ENCODE results near the gene IQCF5. TPM values are rescaled to one million over a fixed set of nuclear protein-coding genes. Genes with fewer than 3 reads are reported as not detected.
A peak's percentile ranks its signal among the peaks of the same experiment; 100 is the strongest.
"Not testable (repeated sequence)": the region's sequence is repeated elsewhere in the genome, so short reads cannot be mapped to it uniquely, and the experiment has no call there.

Gene IQCF5
- total and polyA plus RNA-seq, 4 donors, result not detected

DNA sequence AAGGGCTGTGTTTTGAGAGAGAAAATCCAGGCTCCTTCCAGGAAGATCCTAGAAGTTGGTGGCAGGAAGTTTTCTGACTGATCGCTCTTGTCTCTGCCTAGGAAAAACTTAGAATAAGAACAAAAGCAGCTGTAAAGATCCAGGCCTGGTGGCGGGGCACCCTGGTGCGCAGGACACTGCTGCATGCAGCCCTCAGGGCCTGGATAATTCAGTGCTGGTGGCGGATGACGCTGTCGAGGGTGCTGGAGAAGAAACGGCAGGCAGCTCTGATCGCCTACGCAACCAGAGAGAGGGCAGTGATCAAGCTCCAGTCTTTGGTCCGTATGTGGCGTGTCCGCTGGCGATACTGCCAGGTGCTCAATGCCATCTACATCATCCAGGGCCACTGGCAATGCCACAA, 12.5 kb downstream of the IQCF5 start:
- DNase-seq (no peak), ATAC-seq (ENCODE audit: insufficient read depth, low FRiP score) (no peak)
- H3K27me3 ChIP-seq (ENCODE audit: control insufficient read depth in 3 of 3, insufficient read depth in 3 of 3, low read length in 2 of 3), result no peaks in the 10 kb centered on the region
- no peak overlapping the region for H3K27ac ChIP-seq (ENCODE audit: low read depth in 1 of 2, low read length in 1 of 2)
- TF ChIP-seq CTCF (IDR thresholded peaks at IDR 0.05; ENCODE audit: control extremely low read depth, extremely low read depth), result no peak
- no peaks in the 10 kb centered on the region for H3K36me3 ChIP-seq (ENCODE audit: control insufficient read depth in 4 of 4, insufficient read depth in 4 of 4, low read length in 4 of 4)
- H3K9ac ChIP-seq (ENCODE audit: insufficient read depth in 1 of 2, low read length in 2 of 2), result no peak overlapping the region
- WGBS, 2 donors, result 85 to 87% methylated on average over 13 of the region's 13 CpGs
- H3K9me3 ChIP-seq (ENCODE audit: control insufficient read depth in 4 of 4, insufficient read depth in 3 of 4, low read length in 3 of 4), result peaks cover 0 to 3% (median 0%) of the 10 kb centered on the region in 4 donors
- H3K4me1 ChIP-seq (ENCODE audit: control insufficient read depth in 5 of 5, insufficient read depth in 5 of 5, low read length in 5 of 5), result no peaks in the 10 kb centered on the region
- no peak overlapping the region for H3K4me3 ChIP-seq

DNA sequence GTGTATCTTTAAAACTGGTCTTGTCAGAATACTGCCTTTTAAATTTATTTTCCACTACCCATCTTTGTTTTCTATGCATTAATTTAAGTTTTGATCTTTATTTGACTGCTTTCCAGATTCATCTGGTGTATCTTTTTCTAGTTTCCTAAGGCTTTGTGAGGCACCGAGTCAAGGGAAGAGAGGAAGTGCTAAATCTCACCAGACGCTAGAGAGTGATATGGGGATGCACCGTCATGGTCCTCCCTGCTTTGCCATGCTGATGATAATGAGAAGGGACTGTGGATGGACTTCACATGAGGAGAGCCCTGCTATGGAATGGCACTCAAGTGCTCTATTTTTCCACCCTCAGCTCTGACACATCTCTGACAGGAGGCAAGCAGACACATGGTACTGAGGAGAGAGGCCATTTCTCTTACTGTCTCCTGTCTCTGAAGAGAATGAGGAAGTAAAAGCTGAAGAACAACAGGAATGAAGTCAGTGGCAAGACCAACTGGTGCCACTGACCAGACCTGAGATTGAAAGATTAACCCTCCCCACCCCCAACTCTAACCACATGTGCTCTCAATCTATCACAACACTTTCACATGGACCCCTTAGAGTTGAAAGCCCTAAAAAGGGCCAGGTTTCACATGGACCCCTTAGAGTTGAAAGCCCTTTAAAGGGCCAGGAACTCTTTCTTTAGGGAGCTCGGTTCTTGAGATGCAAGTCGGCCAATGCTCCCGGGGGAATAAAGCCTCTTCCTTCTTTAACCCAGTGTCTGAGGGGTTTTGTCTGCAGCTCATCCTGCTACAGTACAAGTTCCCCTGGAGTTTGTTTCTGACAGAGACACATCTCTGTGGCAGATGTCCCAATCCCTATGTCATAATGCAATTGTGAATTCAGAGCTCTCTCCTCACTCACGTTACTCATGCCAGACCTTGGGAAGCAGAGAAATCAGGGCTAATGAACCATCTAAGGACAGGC, 14.4 kb downstream of the IQCF5 start, which contains the start of gene IQCF2:
IQCF2 (plus strand) TSS at position 913 of the 963 bp plus-strand sequence. CDS start 52 bp downstream, outside the sequence.
- no peaks in the 10 kb centered on the region for H3K36me3 ChIP-seq (ENCODE audit: control insufficient read depth in 4 of 4, insufficient read depth in 4 of 4, low read length in 4 of 4)
- no peak within 1 kb of the TSS for H3K4me3 ChIP-seq
- no peak for ATAC-seq (ENCODE audit: insufficient read depth, low FRiP score)
- WGBS, 2 donors, result 69 to 76% methylated on average over 7 of the region's 7 CpGs
- peaks cover 0 to 3% (median 0%) of the 10 kb centered on the region in 4 donors for H3K9me3 ChIP-seq (ENCODE audit: control insufficient read depth in 4 of 4, insufficient read depth in 3 of 4, low read length in 3 of 4)
- DNase-seq, result no peak
- H3K4me1 ChIP-seq (ENCODE audit: control insufficient read depth in 5 of 5, insufficient read depth in 5 of 5, low read length in 5 of 5), result no peaks in the 10 kb centered on the region
- H3K27me3 ChIP-seq (ENCODE audit: control insufficient read depth in 3 of 3, insufficient read depth in 3 of 3, low read length in 2 of 3), result no peaks in the 10 kb centered on the region
- TF ChIP-seq CTCF (IDR thresholded peaks at IDR 0.05; ENCODE audit: control extremely low read depth, extremely low read depth), result no peak
- no peak within 1 kb of the TSS for H3K9ac ChIP-seq (ENCODE audit: insufficient read depth in 1 of 2, low read length in 2 of 2)
- H3K27ac ChIP-seq (ENCODE audit: low read depth in 1 of 2, low read length in 1 of 2), result no peak within 1 kb of the TSS

DNA sequence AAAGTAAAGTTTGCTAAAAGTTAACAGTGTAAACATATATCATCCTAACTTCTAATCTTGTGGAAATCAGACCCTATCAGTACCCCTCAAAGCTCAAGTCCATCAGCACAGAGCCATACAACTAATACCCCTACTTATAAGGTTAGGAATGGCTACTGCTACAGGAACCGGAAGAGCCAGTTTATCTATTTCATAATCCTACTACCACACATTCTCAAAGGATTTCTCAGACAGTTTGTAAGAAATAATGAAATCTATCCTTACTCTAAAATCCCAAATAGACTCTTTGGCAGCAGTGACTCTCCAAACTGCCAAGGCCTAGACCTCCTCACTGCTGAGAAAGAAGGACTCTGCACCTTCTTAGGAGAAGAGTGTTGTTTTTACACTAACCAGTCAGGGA, 20.0 kb downstream of the IQCF5 start:
- WGBS, 2 donors, result 76 to 100% methylated on average over 1 of the region's 1 CpG
- ATAC-seq (ENCODE audit: insufficient read depth, low FRiP score); H3K9ac ChIP-seq (ENCODE audit: insufficient read depth in 1 of 2, low read length in 2 of 2); H3K27ac ChIP-seq (ENCODE audit: low read depth in 1 of 2, low read length in 1 of 2); H3K27me3 ChIP-seq (ENCODE audit: control insufficient read depth in 3 of 3, insufficient read depth in 3 of 3, low read length in 2 of 3); H3K4me1 ChIP-seq (ENCODE audit: control insufficient read depth in 5 of 5, insufficient read depth in 5 of 5, low read length in 5 of 5); H3K4me3 ChIP-seq; H3K9me3 ChIP-seq (ENCODE audit: control insufficient read depth in 4 of 4, insufficient read depth in 3 of 4, low read length in 3 of 4); H3K36me3 ChIP-seq (ENCODE audit: control insufficient read depth in 4 of 4, insufficient read depth in 4 of 4, low read length in 4 of 4): not testable (repeated sequence)
- peak in 1 of 3 donors; percentile 3 for DNase-seq

GRCh38 chr3:51845129-51845528, 30.3 kb downstream of the IQCF5 start:
- Histone ChIP-seq H3K27me3 (ENCODE audit: control insufficient read depth in 3 of 3, insufficient read depth in 3 of 3, low read length in 2 of 3) (no peaks in the 10 kb centered on the region), H3K4me3 (no peak overlapping the region), H3K27ac (ENCODE audit: low read depth in 1 of 2, low read length in 1 of 2) (no peak overlapping the region), H3K4me1 (ENCODE audit: control insufficient read depth in 5 of 5, insufficient read depth in 5 of 5, low read length in 5 of 5) (no peaks in the 10 kb centered on the region), H3K36me3 (ENCODE audit: control insufficient read depth in 4 of 4, insufficient read depth in 4 of 4, low read length in 4 of 4) (no peaks in the 10 kb centered on the region), H3K9ac (ENCODE audit: insufficient read depth in 1 of 2, low read length in 2 of 2) (no peak overlapping the region), H3K9me3 (ENCODE audit: control insufficient read depth in 4 of 4, insufficient read depth in 3 of 4, low read length in 3 of 4) (peaks cover 0 to 12% (median 1%) of the 10 kb centered on the region in 4 donors)
- TF ChIP-seq CTCF (IDR thresholded peaks at IDR 0.05; ENCODE audit: control extremely low read depth, extremely low read depth), result no peak
- 78 to 87% methylated on average over 7 of the region's 7 CpGs for WGBS, 2 donors
- ATAC-seq (ENCODE audit: insufficient read depth, low FRiP score) (no peak), DNase-seq (no peak)
